Prostate gland (tissue), 2 donors: ENCODE results near the gene DENND1C.

ENCODE experiments used
- CTCF ChIP-seq, 4 experiments: fragments of 200-600 bp in 2 of 4; fragments of 450-650 bp in 2 of 4; sonication (generic) in 2 of 4; IDR thresholded peaks; 1 replicate in 3 of 4; 2 replicates in 1 of 4; pipeline ENCODE4 v1.5.1; 2016 to 2019; ENCODE audit warnings: antibody characterized with exemption in 4 of 4, mild to moderate bottlenecking in 2 of 4, moderate library complexity in 2 of 4
- POLR2A ChIP-seq: fragments of 450-650 bp; IDR thresholded peaks from one replicate; pipeline ENCODE4 v1.6.1; 2016; ENCODE audit warnings: antibody characterized with exemption, mild to moderate bottlenecking

DNA sequence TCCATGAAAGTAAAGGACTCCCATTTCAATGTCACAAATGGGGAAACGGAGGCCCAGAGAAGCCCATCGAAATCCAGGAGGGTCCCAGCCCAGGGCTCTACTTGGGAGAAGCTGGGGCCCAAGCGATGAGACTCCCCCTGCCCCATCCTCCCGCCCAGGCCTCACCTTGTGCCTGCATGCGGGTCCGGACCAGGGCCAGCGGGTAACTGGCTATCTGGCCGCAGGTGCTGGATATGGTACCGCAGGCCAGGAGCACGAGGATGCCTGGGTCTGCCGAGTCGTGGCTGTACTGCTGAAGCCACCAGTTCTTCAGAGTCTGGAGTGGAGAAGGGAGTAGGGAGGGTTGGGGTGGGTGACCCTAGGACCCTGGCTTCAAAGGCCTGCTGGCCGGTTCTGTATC is 37.6 kb downstream of the DENND1C start:
- TF ChIP-seq CTCF (IDR thresholded peaks at IDR 0.05) (no peak), POLR2A (no peak)
